ENCODE results near the gene ZNF670.

ZNF670 gene

GRCh38 chr1:247114351-247115140, 35.9 kb upstream of the ZNF670 start:
- DNase-seq (ENCODE audit: low read depth): no peak
- H3K9me3 ChIP-seq (ENCODE audit: control insufficient read depth, low read length): no peaks in the 10 kb centered on the region
- H3K4me1 ChIP-seq (ENCODE audit: control insufficient read depth, insufficient read depth, low read length): no peaks in the 10 kb centered on the region
- H3K9ac ChIP-seq (ENCODE audit: low read length): no peak overlapping the region
- H3K27me3 ChIP-seq (replicated peaks; ENCODE audit: control insufficient read depth, insufficient read depth, low read length): no peaks in the 10 kb centered on the region
- H3K36me3 ChIP-seq (ENCODE audit: control insufficient read depth, insufficient read depth, low read length, severe bottlenecking): no peaks in the 10 kb centered on the region
- no peak overlapping the region for H3K4me3 ChIP-seq (ENCODE audit: low read length)

GRCh38 chr1:247113733-247114271, 35.2 kb upstream of the ZNF670 start:
- Histone ChIP-seq H3K9me3 (ENCODE audit: control insufficient read depth, low read length) (no peaks in the 10 kb centered on the region), H3K27me3 (replicated peaks; ENCODE audit: control insufficient read depth, insufficient read depth, low read length) (no peaks in the 10 kb centered on the region), H3K36me3 (ENCODE audit: control insufficient read depth, insufficient read depth, low read length, severe bottlenecking) (no peaks in the 10 kb centered on the region), H3K9ac (ENCODE audit: low read length) (no peak overlapping the region), H3K4me1 (ENCODE audit: control insufficient read depth, insufficient read depth, low read length) (no peaks in the 10 kb centered on the region), H3K4me3 (ENCODE audit: low read length) (no peak overlapping the region)
- no peak for DNase-seq (ENCODE audit: low read depth)

- Histone ChIP-seq H3K27me3 (replicated peaks; ENCODE audit: control insufficient read depth, insufficient read depth, low read length) (no peaks in the 10 kb centered on the region), H3K4me1 (ENCODE audit: control insufficient read depth, insufficient read depth, low read length) (no peaks in the 10 kb centered on the region), H3K36me3 (ENCODE audit: control insufficient read depth, insufficient read depth, low read length, severe bottlenecking) (no peaks in the 10 kb centered on the region), H3K9ac (ENCODE audit: low read length) (no peak overlapping the region), H3K9me3 (ENCODE audit: control insufficient read depth, low read length) (no peaks in the 10 kb centered on the region), H3K4me3 (ENCODE audit: low read length) (no peak overlapping the region)
- DNase-seq (ENCODE audit: low read depth): no peak
Measured at GRCh38 chr1:247113094-247113497, 34.5 kb upstream of the ZNF670 start.

- no peaks in the 10 kb centered on the region for H3K4me1 ChIP-seq (ENCODE audit: control insufficient read depth, insufficient read depth, low read length)
- DNase-seq (ENCODE audit: low read depth): no peak
- H3K36me3 ChIP-seq (ENCODE audit: control insufficient read depth, insufficient read depth, low read length, severe bottlenecking): no peaks in the 10 kb centered on the region
- H3K9ac ChIP-seq (ENCODE audit: low read length): peak overlapping the region; percentile 83
- H3K9me3 ChIP-seq (ENCODE audit: control insufficient read depth, low read length): no peaks in the 10 kb centered on the region
- H3K27me3 ChIP-seq (replicated peaks; ENCODE audit: control insufficient read depth, insufficient read depth, low read length): no peaks in the 10 kb centered on the region
- H3K4me3 ChIP-seq (ENCODE audit: low read length): peak overlapping the region; percentile 82
Measured at GRCh38 chr1:247112479-247112781, 33.8 kb upstream of the ZNF670 start.

- Histone ChIP-seq H3K4me3 (ENCODE audit: low read length) (peak overlapping the region; percentile 82), H3K36me3 (ENCODE audit: control insufficient read depth, insufficient read depth, low read length, severe bottlenecking) (no peaks in the 10 kb centered on the region), H3K9me3 (ENCODE audit: control insufficient read depth, low read length) (no peaks in the 10 kb centered on the region), H3K27me3 (replicated peaks; ENCODE audit: control insufficient read depth, insufficient read depth, low read length) (no peaks in the 10 kb centered on the region), H3K9ac (ENCODE audit: low read length) (peak overlapping the region; percentile 83), H3K4me1 (ENCODE audit: control insufficient read depth, insufficient read depth, low read length) (no peaks in the 10 kb centered on the region)
- peak; percentile 79 for DNase-seq (ENCODE audit: low read depth)
Measured at GRCh38 chr1:247111700-247112478, 33.3 kb upstream of the ZNF670 start.

GRCh38 chr1:247111259-247111699, 32.7 kb upstream of the ZNF670 start:
- no peaks in the 10 kb centered on the region for H3K9me3 ChIP-seq (ENCODE audit: control insufficient read depth, low read length)
- H3K4me3 ChIP-seq (ENCODE audit: low read length): peak overlapping the region; percentile 82
- H3K36me3 ChIP-seq (ENCODE audit: control insufficient read depth, insufficient read depth, low read length, severe bottlenecking): no peaks in the 10 kb centered on the region
- peak overlapping the region; percentile 83 for H3K9ac ChIP-seq (ENCODE audit: low read length)
- no peaks in the 10 kb centered on the region for H3K4me1 ChIP-seq (ENCODE audit: control insufficient read depth, insufficient read depth, low read length)
- DNase-seq (ENCODE audit: low read depth): peak; percentile 58
- H3K27me3 ChIP-seq (replicated peaks; ENCODE audit: control insufficient read depth, insufficient read depth, low read length): no peaks in the 10 kb centered on the region

- Histone ChIP-seq H3K36me3 (ENCODE audit: control insufficient read depth, insufficient read depth, low read length, severe bottlenecking) (no peaks in the 10 kb centered on the region), H3K4me3 (ENCODE audit: low read length) (peak overlapping the region; percentile 82), H3K9me3 (ENCODE audit: control insufficient read depth, low read length) (no peaks in the 10 kb centered on the region), H3K4me1 (ENCODE audit: control insufficient read depth, insufficient read depth, low read length) (no peaks in the 10 kb centered on the region), H3K9ac (ENCODE audit: low read length) (peak overlapping the region; percentile 83), H3K27me3 (replicated peaks; ENCODE audit: control insufficient read depth, insufficient read depth, low read length) (no peaks in the 10 kb centered on the region)
- no peak for DNase-seq (ENCODE audit: low read depth)
Measured at GRCh38 chr1:247110627-247111258, 32.1 kb upstream of the ZNF670 start.

GRCh38 chr1:247107694-247108093, 29.1 kb upstream of the ZNF670 start:
- Histone ChIP-seq H3K27me3 (replicated peaks; ENCODE audit: control insufficient read depth, insufficient read depth, low read length) (no peaks in the 10 kb centered on the region), H3K9me3 (ENCODE audit: control insufficient read depth, low read length) (peaks cover 3% of the 10 kb centered on the region), H3K4me3 (ENCODE audit: low read length) (no peak overlapping the region), H3K9ac (ENCODE audit: low read length) (no peak overlapping the region), H3K36me3 (ENCODE audit: control insufficient read depth, insufficient read depth, low read length, severe bottlenecking) (no peaks in the 10 kb centered on the region), H3K4me1 (ENCODE audit: control insufficient read depth, insufficient read depth, low read length) (peaks cover 5% of the 10 kb centered on the region)
- no peak for DNase-seq (ENCODE audit: low read depth)

GRCh38 chr1:247105966-247106365, 27.4 kb upstream of the ZNF670 start:
- H3K27me3 ChIP-seq (replicated peaks; ENCODE audit: control insufficient read depth, insufficient read depth, low read length): no peaks in the 10 kb centered on the region
- H3K4me1 ChIP-seq (ENCODE audit: control insufficient read depth, insufficient read depth, low read length): peaks cover 14% of the 10 kb centered on the region
- no peak overlapping the region for H3K4me3 ChIP-seq (ENCODE audit: low read length)
- DNase-seq (ENCODE audit: low read depth): no peak
- peaks cover 11% of the 10 kb centered on the region for H3K36me3 ChIP-seq (ENCODE audit: control insufficient read depth, insufficient read depth, low read length, severe bottlenecking)
- H3K9me3 ChIP-seq (ENCODE audit: control insufficient read depth, low read length): peaks cover 15% of the 10 kb centered on the region
- no peak overlapping the region for H3K9ac ChIP-seq (ENCODE audit: low read length)

GRCh38 chr1:247104965-247105364, 26.4 kb upstream of the ZNF670 start:
- peak overlapping the region; percentile 88 for H3K4me3 ChIP-seq (ENCODE audit: low read length)
- peaks cover 24% of the 10 kb centered on the region for H3K9me3 ChIP-seq (ENCODE audit: control insufficient read depth, low read length)
- H3K27me3 ChIP-seq (replicated peaks; ENCODE audit: control insufficient read depth, insufficient read depth, low read length): no peaks in the 10 kb centered on the region
- peaks cover 21% of the 10 kb centered on the region for H3K36me3 ChIP-seq (ENCODE audit: control insufficient read depth, insufficient read depth, low read length, severe bottlenecking)
- no peak for DNase-seq (ENCODE audit: low read depth)
- H3K9ac ChIP-seq (ENCODE audit: low read length): no peak overlapping the region
- peaks cover 14% of the 10 kb centered on the region for H3K4me1 ChIP-seq (ENCODE audit: control insufficient read depth, insufficient read depth, low read length)

All from adipocyte (in vitro differentiated cells).